Measurements from ENCODE around the gene ACY1.

Gene ACY1

DNA sequence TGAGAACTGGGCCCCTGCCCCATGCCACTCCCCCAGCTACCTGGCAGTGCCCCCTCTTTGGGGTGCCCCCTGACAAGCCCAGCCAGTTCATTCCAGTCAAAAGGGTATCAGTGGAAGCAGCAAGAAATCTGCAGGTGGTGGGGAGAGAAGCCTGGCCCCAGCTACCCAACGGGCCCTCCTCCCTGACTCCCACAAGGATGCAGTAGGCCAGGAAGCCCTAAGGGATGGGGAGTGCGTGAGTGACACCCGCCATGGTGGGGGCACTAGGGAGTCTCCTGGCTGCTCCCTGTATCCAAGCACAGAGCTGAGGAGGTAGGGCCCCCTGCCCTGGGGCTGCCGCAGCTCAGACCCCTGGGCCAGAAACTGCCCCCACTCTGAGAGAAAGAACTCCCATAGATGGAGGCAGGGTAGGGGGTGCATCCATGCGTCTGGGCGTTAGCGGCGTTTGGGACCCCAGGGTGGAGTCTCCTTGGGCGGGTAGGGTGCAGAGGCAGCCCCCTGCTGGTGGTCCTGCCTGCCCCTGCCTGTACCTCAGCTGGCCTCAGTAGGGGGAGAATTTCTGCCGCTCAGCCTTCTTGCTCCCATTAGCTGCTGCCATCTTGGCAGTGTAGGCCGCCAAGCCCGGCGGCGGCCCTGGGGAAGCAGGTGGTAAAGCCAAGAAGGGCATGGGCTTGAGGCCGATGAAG lies 25.7 kb upstream of the ACY1 start:
- H3K27me3 ChIP-seq (ENCODE audit: control insufficient read depth, low read length): peaks cover 12% of the 10 kb centered on the region; the same call in 1 of the 2 replicates
- no peak overlapping the region for H3K4me2 ChIP-seq (ENCODE audit: low read length)
- H3K27ac ChIP-seq (ENCODE audit: low read depth, low read length): no peak overlapping the region
- no peaks in the 10 kb centered on the region for H3K4me1 ChIP-seq (ENCODE audit: control insufficient read depth, low read length)
- no peaks in the 10 kb centered on the region for H3K36me3 ChIP-seq (ENCODE audit: control insufficient read depth, low read length)
- H3K4me3 ChIP-seq (ENCODE audit: low read length): no peak overlapping the region
- H4K20me1 ChIP-seq (ENCODE audit: control insufficient read depth, insufficient read depth, low read depth, low read length): no peaks in the 10 kb centered on the region
- H3K9me3 ChIP-seq (ENCODE audit: control insufficient read depth, insufficient read depth, low read length): no peaks in the 10 kb centered on the region
- no peaks in the 10 kb centered on the region for H3F3A ChIP-seq (ENCODE audit: control insufficient read depth, insufficient read depth)
- no peak for TF ChIP-seq EZH2phosphoT487 (IDR thresholded peaks at IDR 0.05; ENCODE audit: borderline replicate concordance, low read length)
- TF ChIP-seq, protein P1, sequence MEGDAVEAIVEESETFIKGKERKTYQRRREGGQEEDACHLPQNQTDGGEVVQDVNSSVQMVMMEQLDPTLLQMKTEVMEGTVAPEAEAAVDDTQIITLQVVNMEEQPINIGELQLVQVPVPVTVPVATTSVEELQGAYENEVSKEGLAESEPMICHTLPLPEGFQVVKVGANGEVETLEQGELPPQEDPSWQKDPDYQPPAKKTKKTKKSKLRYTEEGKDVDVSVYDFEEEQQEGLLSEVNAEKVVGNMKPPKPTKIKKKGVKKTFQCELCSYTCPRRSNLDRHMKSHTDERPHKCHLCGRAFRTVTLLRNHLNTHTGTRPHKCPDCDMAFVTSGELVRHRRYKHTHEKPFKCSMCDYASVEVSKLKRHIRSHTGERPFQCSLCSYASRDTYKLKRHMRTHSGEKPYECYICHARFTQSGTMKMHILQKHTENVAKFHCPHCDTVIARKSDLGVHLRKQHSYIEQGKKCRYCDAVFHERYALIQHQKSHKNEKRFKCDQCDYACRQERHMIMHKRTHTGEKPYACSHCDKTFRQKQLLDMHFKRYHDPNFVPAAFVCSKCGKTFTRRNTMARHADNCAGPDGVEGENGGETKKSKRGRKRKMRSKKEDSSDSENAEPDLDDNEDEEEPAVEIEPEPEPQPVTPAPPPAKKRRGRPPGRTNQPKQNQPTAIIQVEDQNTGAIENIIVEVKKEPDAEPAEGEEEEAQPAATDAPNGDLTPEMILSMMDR (IDR thresholded peaks at IDR 0.05; ENCODE audit: low read depth, low read length, poor library complexity, severe bottlenecking): no peak
- no peaks in the 10 kb centered on the region for H3K79me2 ChIP-seq (ENCODE audit: control insufficient read depth, low read length)
- no peaks in the 10 kb centered on the region for H3K9me2 ChIP-seq (replicated peaks; ENCODE audit: control insufficient read depth, low read length)

DNA sequence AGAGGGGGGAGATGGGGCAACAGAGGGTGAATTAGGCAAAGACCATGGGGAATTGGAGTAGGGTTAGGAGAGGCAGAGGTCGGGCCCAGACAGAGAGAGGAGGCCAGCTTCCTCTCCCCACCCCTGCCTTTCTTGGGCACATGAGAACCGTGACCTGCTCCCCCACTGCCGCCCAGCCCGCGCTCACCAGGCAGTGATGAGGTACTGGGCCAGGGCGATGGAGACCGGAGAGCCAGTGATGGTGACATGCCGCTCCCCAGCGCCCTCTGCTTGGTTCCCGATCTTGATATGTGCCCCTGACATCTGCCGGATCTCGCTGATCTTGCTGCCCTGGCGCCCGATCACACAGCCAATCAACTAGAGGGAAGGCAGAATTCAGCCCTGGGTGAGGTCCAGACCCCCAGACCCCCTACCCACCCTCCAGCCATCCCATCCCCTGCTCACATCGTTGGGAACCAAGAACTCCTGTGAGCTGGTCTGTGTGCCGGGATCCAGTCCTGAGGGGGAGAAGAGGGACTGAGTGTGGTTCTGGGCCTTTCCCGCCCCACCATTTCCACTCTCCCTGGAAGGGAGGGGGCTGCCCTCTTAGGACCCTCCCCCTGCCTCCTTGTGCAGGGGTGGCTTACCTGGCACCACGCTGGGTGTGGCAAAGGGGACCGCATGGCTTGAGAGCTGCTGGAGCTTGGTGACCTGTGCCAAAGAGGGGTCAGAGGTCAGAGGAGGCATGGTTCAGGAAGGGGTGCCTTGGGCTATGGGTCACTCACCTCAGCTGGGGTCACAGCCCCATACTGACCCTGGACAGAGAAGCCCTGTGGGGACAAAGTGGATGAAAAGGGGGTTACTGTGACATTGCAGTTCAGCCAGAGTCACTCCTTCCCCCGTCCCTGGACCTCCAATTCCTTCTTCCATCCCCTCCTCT lies 24.5 kb upstream of the ACY1 start:
- H3F3A ChIP-seq (ENCODE audit: control insufficient read depth, insufficient read depth): no peaks in the 10 kb centered on the region

DNA sequence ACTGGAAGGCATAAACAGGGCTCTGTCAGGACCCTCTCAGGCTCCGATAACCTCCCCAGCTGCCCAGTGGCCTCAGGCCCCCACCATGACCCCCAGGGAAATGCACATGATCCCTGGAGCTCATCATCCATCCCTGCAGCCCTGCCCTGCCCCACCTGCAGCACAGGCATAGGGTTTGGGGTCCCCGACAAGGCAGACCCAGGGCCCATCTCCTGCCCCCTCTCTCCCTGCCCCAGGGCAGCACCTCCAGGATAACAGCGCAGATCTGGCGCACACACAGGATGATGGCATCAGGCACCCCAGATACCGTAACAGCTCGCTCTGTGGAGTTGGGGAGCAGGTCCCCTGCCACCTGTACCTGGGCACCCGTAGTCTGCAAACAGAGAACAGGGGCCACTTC lies 23.7 kb upstream of the ACY1 start:
- Histone ChIP-seq H3K27me3 (ENCODE audit: control insufficient read depth, low read length) (peaks cover 12% of the 10 kb centered on the region), H3K9me3 (ENCODE audit: control insufficient read depth, insufficient read depth, low read length) (no peaks in the 10 kb centered on the region), H3K27ac (ENCODE audit: low read depth, low read length) (no peak overlapping the region), H3K36me3 (ENCODE audit: control insufficient read depth, low read length) (no peaks in the 10 kb centered on the region), H3K4me2 (ENCODE audit: low read length) (no peak overlapping the region), H3F3A (ENCODE audit: control insufficient read depth, insufficient read depth) (no peaks in the 10 kb centered on the region), H3K9me2 (replicated peaks; ENCODE audit: control insufficient read depth, low read length) (no peaks in the 10 kb centered on the region), H4K20me1 (ENCODE audit: control insufficient read depth, insufficient read depth, low read depth, low read length) (no peaks in the 10 kb centered on the region), H3K4me1 (ENCODE audit: control insufficient read depth, low read length) (no peaks in the 10 kb centered on the region), H3K4me3 (ENCODE audit: low read length) (no peak overlapping the region), H3K79me2 (ENCODE audit: control insufficient read depth, low read length) (no peaks in the 10 kb centered on the region)
- TF ChIP-seq, protein P1 (IDR thresholded peaks at IDR 0.05; ENCODE audit: low read depth, low read length, poor library complexity, severe bottlenecking): no peak
- TF ChIP-seq EZH2phosphoT487 (IDR thresholded peaks at IDR 0.05; ENCODE audit: borderline replicate concordance, low read length): no peak

More for the DNA sequence above, 24.5 kb upstream of the ACY1 start:
- peaks cover 14% of the 10 kb centered on the region; the same call in 1 of the 2 replicates for H3K27me3 ChIP-seq (ENCODE audit: control insufficient read depth, low read length)
- H3K36me3 ChIP-seq (ENCODE audit: control insufficient read depth, low read length): no peaks in the 10 kb centered on the region
- no peak overlapping the region for H3K4me3 ChIP-seq (ENCODE audit: low read length)
- H3K4me2 ChIP-seq (ENCODE audit: low read length): no peak overlapping the region
- no peaks in the 10 kb centered on the region for H3K79me2 ChIP-seq (ENCODE audit: control insufficient read depth, low read length)
- H3K4me1 ChIP-seq (ENCODE audit: control insufficient read depth, low read length): no peaks in the 10 kb centered on the region
- TF ChIP-seq, protein P1 (IDR thresholded peaks at IDR 0.05; ENCODE audit: low read depth, low read length, poor library complexity, severe bottlenecking): no peak
- TF ChIP-seq EZH2phosphoT487 (IDR thresholded peaks at IDR 0.05; ENCODE audit: borderline replicate concordance, low read length): no peak
- H3K9me2 ChIP-seq (replicated peaks; ENCODE audit: control insufficient read depth, low read length): no peaks in the 10 kb centered on the region
- no peak overlapping the region for H3K27ac ChIP-seq (ENCODE audit: low read depth, low read length)
- no peaks in the 10 kb centered on the region for H4K20me1 ChIP-seq (ENCODE audit: control insufficient read depth, insufficient read depth, low read depth, low read length)
- H3K9me3 ChIP-seq (ENCODE audit: control insufficient read depth, insufficient read depth, low read length): no peaks in the 10 kb centered on the region
